ENCODE results near the gene SH3GL3.

SH3GL3 gene

DNA sequence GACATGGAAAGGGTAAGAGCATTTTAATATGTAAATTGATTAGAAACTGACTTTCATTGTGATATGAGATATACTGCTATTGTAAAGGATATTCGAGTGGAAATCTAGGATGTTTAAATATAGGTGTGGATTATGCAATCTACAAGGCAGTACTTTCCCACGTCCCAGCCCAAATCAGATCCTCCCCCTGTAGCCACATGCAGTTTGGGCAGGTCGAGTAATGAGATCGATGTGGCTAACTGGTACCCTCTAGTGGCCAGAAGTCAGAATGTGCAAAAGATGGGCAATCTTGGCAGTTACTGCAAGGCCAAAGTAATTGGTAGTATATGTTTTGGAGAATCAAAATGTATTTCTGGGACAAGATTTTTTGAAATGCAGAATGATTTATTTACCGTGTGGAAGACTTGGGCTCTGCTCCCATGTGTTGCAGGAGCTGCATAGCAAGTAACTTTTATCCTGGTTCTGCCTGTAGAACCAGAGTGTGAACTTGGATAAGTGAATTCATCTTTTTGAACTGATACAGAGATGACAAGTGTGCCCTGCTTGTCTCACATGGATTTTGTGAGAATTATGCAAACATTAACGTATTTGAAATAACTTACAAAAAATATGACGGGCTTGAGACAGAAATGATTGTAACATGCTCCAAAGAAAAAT, 112.3 kb downstream of the SH3GL3 start:
- Histone ChIP-seq H3K4me1 (ENCODE audit: control insufficient read depth, insufficient read depth, low read length) (no peaks in the 10 kb centered on the region), H3K9ac (ENCODE audit: low read length) (no peak overlapping the region), H3K36me3 (ENCODE audit: control insufficient read depth, insufficient read depth, low read length) (no peaks in the 10 kb centered on the region), H3K4me3 (ENCODE audit: low read length) (no peak overlapping the region), H3K27me3 (ENCODE audit: control insufficient read depth, insufficient read depth, low read length) (no peaks in the 10 kb centered on the region), H3K27ac (ENCODE audit: low read depth, low read length) (no peak overlapping the region)

DNA sequence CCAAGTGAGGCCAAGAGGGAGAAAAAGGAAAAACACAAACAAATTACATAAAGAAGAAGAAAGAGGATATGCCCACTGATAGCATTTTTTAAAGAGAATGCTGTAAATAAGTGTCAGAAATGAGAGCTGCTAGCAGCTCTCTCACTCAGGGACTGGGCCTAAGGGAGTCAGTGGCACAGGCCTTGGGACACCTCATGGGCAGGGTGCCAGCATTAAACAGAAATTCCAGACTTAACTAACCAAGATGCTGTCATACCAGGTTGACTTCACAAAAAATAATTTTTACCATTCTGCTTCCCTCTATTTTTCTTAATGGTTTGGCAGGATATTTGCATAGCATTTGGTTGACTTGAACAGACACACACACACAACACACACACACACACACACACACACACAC, 114.5 kb downstream of the SH3GL3 start:
- no peaks in the 10 kb centered on the region for H3K36me3 ChIP-seq (ENCODE audit: control insufficient read depth, insufficient read depth, low read length)
- H3K9ac ChIP-seq (ENCODE audit: low read length), result no peak overlapping the region
- no peaks in the 10 kb centered on the region for H3K27me3 ChIP-seq (ENCODE audit: control insufficient read depth, insufficient read depth, low read length)
- no peaks in the 10 kb centered on the region for H3K4me1 ChIP-seq (ENCODE audit: control insufficient read depth, insufficient read depth, low read length)
- H3K4me3 ChIP-seq (ENCODE audit: low read length), result no peak overlapping the region
- no peak overlapping the region for H3K27ac ChIP-seq (ENCODE audit: low read depth, low read length)

DNA sequence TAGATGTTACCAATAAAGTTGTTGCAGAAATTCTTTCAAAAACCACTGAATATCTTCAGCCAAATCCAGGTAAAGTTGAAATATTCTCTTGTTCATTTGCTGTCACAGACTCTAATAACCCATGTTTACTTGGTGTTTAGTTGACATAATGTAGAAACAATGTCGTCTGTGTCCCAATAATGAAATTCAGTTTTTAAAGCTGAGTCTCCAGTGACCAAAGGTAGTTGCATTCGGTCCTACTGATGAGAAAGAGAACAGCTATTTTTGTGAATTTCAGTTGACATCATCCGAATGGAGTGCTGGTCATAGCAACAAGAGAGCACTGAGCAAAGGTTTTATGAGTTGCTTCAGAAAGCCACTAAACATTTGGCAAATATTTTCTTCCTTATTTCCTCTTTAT, 118.0 kb downstream of the SH3GL3 start:
- Histone ChIP-seq H3K27me3 (ENCODE audit: control insufficient read depth, insufficient read depth, low read length) (no peaks in the 10 kb centered on the region), H3K4me1 (ENCODE audit: control insufficient read depth, insufficient read depth, low read length) (no peaks in the 10 kb centered on the region), H3K36me3 (ENCODE audit: control insufficient read depth, insufficient read depth, low read length) (no peaks in the 10 kb centered on the region), H3K9ac (ENCODE audit: low read length) (no peak overlapping the region), H3K4me3 (ENCODE audit: low read length) (no peak overlapping the region), H3K27ac (ENCODE audit: low read depth, low read length) (no peak overlapping the region)

DNA sequence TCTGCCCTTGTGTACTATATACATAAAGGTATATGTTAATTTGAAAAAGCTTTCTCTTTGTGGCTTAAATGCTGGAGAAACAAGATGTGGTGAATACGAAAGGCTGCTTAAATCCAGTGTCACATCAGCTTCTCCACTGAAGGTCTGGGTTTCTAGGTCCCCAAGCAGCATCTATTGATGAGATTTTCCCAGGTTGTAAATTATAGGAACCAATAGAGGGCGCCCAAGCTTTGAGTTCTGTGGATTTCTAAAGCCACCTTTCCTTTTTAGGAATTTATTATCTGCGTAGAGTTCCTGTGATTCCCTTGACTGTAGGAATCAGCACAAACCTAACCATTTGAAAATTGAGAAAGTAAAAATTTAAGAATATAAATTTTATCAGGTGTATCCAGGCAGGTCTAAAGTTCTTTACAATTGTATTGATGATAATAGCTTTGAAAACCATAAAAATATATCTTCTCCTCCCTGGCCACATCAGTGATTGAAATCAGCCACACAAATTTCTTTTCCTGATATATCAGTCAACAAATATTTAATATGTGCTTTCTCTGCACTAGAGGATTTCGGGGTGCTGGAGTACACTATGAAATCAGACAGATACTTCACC, 118.5 kb downstream of the SH3GL3 start:
- Histone ChIP-seq H3K4me3 (ENCODE audit: low read length) (no peak overlapping the region), H3K36me3 (ENCODE audit: control insufficient read depth, insufficient read depth, low read length) (no peaks in the 10 kb centered on the region), H3K27me3 (ENCODE audit: control insufficient read depth, insufficient read depth, low read length) (no peaks in the 10 kb centered on the region), H3K9ac (ENCODE audit: low read length) (no peak overlapping the region), H3K27ac (ENCODE audit: low read depth, low read length) (no peak overlapping the region), H3K4me1 (ENCODE audit: control insufficient read depth, insufficient read depth, low read length) (no peaks in the 10 kb centered on the region)

DNA sequence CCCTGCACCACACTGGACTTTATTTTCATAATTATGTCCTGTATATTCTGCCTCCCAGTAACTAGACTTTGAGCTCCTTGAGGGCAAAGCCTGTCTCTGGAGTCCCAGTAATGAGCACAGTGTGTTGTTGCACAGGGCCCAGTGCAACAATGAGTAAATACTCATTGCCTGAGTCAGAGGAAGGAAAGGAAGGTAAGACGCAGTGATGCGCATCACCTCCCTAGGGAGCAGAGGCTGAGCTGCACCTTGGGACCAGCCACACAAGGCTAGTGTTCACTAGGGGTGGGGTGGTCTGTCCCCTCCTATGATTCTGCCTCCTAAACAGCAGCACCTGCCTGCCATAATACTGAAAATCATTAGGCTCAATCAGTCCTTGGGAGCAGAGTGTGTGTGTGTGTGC, 120.2 kb downstream of the SH3GL3 start:
- H3K27ac ChIP-seq (ENCODE audit: low read depth, low read length), result no peak overlapping the region
- no peaks in the 10 kb centered on the region for H3K36me3 ChIP-seq (ENCODE audit: control insufficient read depth, insufficient read depth, low read length)
- H3K9ac ChIP-seq (ENCODE audit: low read length), result no peak overlapping the region
- no peak overlapping the region for H3K4me3 ChIP-seq (ENCODE audit: low read length)
- no peaks in the 10 kb centered on the region for H3K27me3 ChIP-seq (ENCODE audit: control insufficient read depth, insufficient read depth, low read length)
- no peaks in the 10 kb centered on the region for H3K4me1 ChIP-seq (ENCODE audit: control insufficient read depth, insufficient read depth, low read length)

DNA sequence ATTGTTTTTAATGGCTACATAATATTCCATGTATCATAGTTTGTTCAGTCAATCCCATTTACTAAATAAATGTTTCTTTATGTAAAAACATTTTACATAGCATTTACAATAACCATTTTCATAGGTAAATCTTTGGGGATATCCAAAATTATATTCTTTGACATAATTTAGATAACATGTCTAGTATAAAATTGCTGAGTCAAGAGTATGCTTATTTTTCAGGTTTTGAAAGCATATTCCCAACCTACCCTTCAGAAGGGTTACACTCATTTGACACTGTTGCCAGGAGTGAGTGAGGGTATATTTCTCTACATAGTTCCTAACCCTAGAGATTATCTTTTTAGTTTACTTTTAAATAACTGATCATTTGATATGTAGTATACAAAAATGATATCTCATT, 122.2 kb downstream of the SH3GL3 start:
- Histone ChIP-seq H3K4me1 (ENCODE audit: control insufficient read depth, insufficient read depth, low read length) (no peaks in the 10 kb centered on the region), H3K36me3 (ENCODE audit: control insufficient read depth, insufficient read depth, low read length) (no peaks in the 10 kb centered on the region), H3K9ac (ENCODE audit: low read length) (no peak overlapping the region), H3K27me3 (ENCODE audit: control insufficient read depth, insufficient read depth, low read length) (no peaks in the 10 kb centered on the region), H3K4me3 (ENCODE audit: low read length) (no peak overlapping the region), H3K27ac (ENCODE audit: low read depth, low read length) (no peak overlapping the region)

DNA sequence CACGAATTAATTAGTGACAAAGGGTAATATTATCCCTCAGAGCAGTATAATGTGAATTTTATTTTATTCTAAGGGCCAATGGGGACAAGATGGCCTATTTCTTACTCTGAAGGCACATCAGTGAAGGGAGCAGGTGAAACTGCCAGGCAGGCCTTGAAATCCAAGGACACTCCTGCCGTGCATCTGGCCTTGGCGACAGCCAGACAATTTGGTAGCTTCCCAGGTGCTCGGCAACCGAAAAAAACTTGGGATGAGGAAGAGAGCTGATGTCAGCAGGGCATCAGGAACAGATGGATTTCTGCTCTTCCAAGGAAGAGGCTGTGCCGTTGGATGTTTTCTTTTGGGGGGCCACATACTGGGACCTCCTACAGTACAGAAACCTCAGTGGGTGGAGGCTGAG, 123.6 kb downstream of the SH3GL3 start:
- Histone ChIP-seq H3K4me1 (ENCODE audit: control insufficient read depth, insufficient read depth, low read length) (no peaks in the 10 kb centered on the region), H3K27me3 (ENCODE audit: control insufficient read depth, insufficient read depth, low read length) (no peaks in the 10 kb centered on the region), H3K36me3 (ENCODE audit: control insufficient read depth, insufficient read depth, low read length) (no peaks in the 10 kb centered on the region), H3K27ac (ENCODE audit: low read depth, low read length) (no peak overlapping the region), H3K9ac (ENCODE audit: low read length) (no peak overlapping the region), H3K4me3 (ENCODE audit: low read length) (no peak overlapping the region)

DNA sequence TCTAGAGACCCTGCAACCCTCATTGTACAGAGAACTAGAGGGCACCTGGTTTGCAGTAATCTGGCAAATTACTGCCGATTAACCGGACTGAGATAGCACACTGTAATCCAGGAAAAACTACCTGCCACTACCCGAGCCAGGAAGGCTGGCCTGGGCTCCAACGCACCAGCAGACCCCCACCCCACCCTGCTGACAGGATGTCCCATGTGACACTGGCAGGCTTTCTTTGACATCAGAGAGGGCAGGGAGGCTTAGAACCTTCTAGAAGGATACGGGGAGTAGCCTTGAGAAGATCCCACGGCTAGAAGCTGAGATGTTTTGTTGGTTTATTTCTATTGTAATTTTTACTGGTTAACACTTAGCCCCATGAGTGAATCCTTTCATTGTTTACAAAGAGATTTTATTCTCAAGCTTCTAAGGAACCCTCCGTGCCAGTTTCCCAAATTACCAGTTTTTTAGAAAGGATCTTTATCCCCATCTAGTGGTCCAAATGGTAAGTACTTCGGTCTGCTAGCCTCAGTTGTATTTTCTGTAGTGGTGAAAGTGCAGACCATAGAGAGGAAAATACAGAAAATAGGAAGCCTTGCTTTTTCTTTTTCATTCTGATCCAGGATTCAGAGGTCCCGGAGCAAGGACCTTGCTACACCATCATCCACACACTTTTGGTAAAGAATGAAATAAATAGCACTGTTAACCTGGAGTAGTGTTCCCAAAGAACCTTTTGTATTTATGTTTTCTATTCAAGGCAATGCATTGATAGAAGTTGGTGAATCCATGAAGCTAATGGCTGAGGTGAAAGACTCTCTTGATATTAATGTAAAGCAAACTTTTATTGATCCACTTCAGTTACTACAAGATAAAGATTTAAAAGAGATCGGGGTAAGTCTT, 124.9 kb downstream of the SH3GL3 start:
- Histone ChIP-seq H3K9ac (ENCODE audit: low read length) (no peak overlapping the region), H3K4me1 (ENCODE audit: control insufficient read depth, insufficient read depth, low read length) (no peaks in the 10 kb centered on the region), H3K27ac (ENCODE audit: low read depth, low read length) (no peak overlapping the region), H3K27me3 (ENCODE audit: control insufficient read depth, insufficient read depth, low read length) (no peaks in the 10 kb centered on the region), H3K36me3 (ENCODE audit: control insufficient read depth, insufficient read depth, low read length) (no peaks in the 10 kb centered on the region), H3K4me3 (ENCODE audit: low read length) (no peak overlapping the region)

DNA sequence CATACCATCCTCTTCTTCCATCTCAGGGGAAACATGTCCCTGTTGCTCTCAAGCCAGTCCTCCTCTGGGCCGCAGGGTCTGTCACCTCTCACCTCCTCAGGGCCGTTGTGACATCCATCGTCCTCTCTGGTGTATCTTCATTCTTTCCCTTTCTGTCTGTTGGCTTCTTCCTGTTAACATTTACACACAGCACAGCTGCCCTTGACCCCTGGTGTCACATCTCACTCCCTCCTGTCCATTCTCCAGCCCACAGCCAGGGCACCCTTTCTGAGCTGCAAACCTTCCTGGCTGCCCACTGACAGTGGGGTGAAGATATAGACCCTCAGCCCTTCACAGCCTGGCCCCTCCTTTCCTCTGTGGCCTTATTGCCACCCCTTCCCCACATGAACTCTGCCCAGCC, 127.2 kb downstream of the SH3GL3 start:
- Histone ChIP-seq H3K27ac (ENCODE audit: low read depth, low read length) (no peak overlapping the region), H3K9ac (ENCODE audit: low read length) (no peak overlapping the region)

DNA sequence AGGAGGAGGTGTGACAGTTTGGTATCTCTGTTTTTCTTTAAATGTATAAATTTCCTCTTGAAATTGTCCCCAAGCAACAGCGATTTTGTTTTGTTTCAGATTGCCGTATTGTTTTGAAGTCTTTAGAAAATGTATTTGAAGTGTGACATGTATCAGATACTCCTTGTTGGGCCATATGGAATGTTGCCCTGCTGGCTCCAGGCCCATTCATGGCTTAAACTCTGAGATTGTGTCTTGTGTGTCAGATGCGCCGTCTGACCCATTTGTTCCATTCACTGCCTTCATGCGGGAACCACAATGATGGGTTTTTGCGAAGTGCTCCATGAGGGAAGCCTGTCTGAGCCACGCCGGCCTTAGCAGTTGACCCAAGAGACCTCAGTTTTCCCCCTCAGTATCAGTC, 131.6 kb downstream of the SH3GL3 start:
- H3K4me1 ChIP-seq (ENCODE audit: control insufficient read depth, insufficient read depth, low read length), result no peaks in the 10 kb centered on the region
- no peak overlapping the region for H3K27ac ChIP-seq (ENCODE audit: low read depth, low read length)
- no peaks in the 10 kb centered on the region for H3K27me3 ChIP-seq (ENCODE audit: control insufficient read depth, insufficient read depth, low read length)
- no peak overlapping the region for H3K4me3 ChIP-seq (ENCODE audit: low read length)
- no peaks in the 10 kb centered on the region for H3K36me3 ChIP-seq (ENCODE audit: control insufficient read depth, insufficient read depth, low read length)
- no peak overlapping the region for H3K9ac ChIP-seq (ENCODE audit: low read length)

More for the DNA sequence above, 127.2 kb downstream of the SH3GL3 start:
- Histone ChIP-seq H3K36me3 (ENCODE audit: control insufficient read depth, insufficient read depth, low read length) (no peaks in the 10 kb centered on the region), H3K4me1 (ENCODE audit: control insufficient read depth, insufficient read depth, low read length) (no peaks in the 10 kb centered on the region), H3K27me3 (ENCODE audit: control insufficient read depth, insufficient read depth, low read length) (no peaks in the 10 kb centered on the region), H3K4me3 (ENCODE audit: low read length) (no peak overlapping the region)

DNA sequence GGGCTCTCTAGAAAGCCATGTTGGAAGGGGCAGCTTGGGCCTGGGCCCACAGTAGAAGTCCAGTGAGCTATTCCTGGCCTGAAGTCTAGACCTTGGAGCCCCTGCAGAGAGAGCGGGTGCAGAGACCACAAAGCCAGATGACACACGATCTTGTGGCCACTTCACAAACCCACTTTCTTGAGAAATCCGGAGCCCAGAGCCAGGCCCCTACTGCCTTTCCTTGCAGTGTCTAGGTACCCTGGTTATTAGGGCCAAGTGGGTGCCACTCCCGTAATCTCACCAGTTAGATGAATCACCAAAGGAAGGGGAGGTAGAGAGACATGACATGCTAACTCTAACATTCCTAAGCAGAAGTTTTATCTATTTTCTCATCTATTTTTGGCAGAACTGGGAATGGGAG, 134.2 kb downstream of the SH3GL3 start:
- Histone ChIP-seq H3K27ac (ENCODE audit: low read depth, low read length) (no peak overlapping the region), H3K4me1 (ENCODE audit: control insufficient read depth, insufficient read depth, low read length) (no peaks in the 10 kb centered on the region), H3K27me3 (ENCODE audit: control insufficient read depth, insufficient read depth, low read length) (no peaks in the 10 kb centered on the region), H3K36me3 (ENCODE audit: control insufficient read depth, insufficient read depth, low read length) (no peaks in the 10 kb centered on the region), H3K9ac (ENCODE audit: low read length) (no peak overlapping the region), H3K4me3 (ENCODE audit: low read length) (no peak overlapping the region)

DNA sequence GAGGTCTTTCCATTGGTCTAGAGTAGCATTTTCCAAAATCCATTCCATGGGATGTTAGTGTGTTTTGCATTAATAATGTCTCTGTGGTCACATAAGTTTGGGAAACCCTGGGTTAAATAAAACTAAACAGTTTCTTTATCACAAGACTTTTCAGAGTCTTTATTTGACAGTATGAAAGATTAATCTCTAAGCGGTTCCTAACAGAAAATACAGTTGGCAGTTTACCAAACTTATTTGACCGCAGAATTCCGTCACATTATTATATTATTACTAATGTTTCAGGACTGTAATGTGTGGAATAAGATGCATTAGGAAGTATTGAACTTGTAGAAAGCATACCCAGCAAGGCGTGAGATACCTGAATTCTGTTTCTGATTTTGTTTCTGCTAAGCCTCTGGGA, 135.2 kb downstream of the SH3GL3 start:
- Histone ChIP-seq H3K27ac (ENCODE audit: low read depth, low read length) (no peak overlapping the region), H3K36me3 (ENCODE audit: control insufficient read depth, insufficient read depth, low read length) (no peaks in the 10 kb centered on the region), H3K4me3 (ENCODE audit: low read length) (no peak overlapping the region), H3K4me1 (ENCODE audit: control insufficient read depth, insufficient read depth, low read length) (no peaks in the 10 kb centered on the region), H3K27me3 (ENCODE audit: control insufficient read depth, insufficient read depth, low read length) (no peaks in the 10 kb centered on the region), H3K9ac (ENCODE audit: low read length) (no peak overlapping the region)
